Activated T-helper 1 cell treated with anti-CD3 and anti-CD28 coated beads, Interleukin-12 subunit alpha, Interleukin-12 subunit beta, Interleukin-2, Interleukin-4 antibody, amounts not matched to agents 30 ng/mL and 10 ng/mL and 1 ng/mL, durations not matched to agents 14 hours and 24 hours and 36 hours (primary cell): ENCODE measurements around the gene ERO1A. TPM values are rescaled to one million over a fixed set of nuclear protein-coding genes. Genes with fewer than 3 reads are reported as not detected.

Source experiments
- total RNA-seq: library from RNA; stranded (reverse); gene quantifications from 2 replicates; pipeline ENCODE4 v1.2.3, GENCODE V29; 2022

The ERO1A gene
- total RNA-seq, 1 donor from 2014 or later: 144 TPM

Other genes starting within 250 kb of the ERO1A start
- 4.0 and 4.8 TPM in 2 replicates for gene TXNDC16, start 143.1 kb downstream of the ERO1A start, total RNA-seq
- 0.10 and 0.34 TPM in 2 replicates for gene GPR137C, start 142.7 kb downstream of the ERO1A start, total RNA-seq
- 130 and 132 TPM in 2 replicates for gene PSMC6, start 11.6 kb upstream of the ERO1A start, total RNA-seq
- 18.7 and 21.3 TPM in 2 replicates for gene STYX, start 34.6 kb upstream of the ERO1A start, total RNA-seq
- 26.0 and 26.4 TPM in 2 replicates for gene GNPNAT1, start 96.0 kb upstream of the ERO1A start, total RNA-seq